HepG2 (cell line): ENCODE results near the gene NXPE3. TPM values are rescaled to one million over a fixed set of nuclear protein-coding genes. Genes with fewer than 3 reads are reported as not detected.

Source experiments
- ARNTL ChIP-seq: sonication (generic); formaldehyde crosslinking; IDR thresholded peaks from 2 replicates; pipeline ENCODE4 v1.4.0; 2020; ENCODE audit warnings: mild to moderate bottlenecking, missing genetic modification reagents
- EED ChIP-seq: sonication (generic); formaldehyde crosslinking; IDR thresholded peaks from 2 replicates; pipeline ENCODE4 v1.5.0; 2020; ENCODE audit warnings: mild to moderate bottlenecking, missing genetic modification reagents
- HNRNPH1 ChIP-seq: fragments of 200-400 bp; formaldehyde crosslinking; optimal IDR thresholded peaks from 2 replicates; pipeline ENCODE3; 2017; ENCODE audit warnings: mild to moderate bottlenecking, low read depth, low read length
- HNRNPK ChIP-seq: fragments of 200-400 bp; formaldehyde crosslinking; IDR thresholded peaks from 2 replicates; pipeline ENCODE4 v1.6.1; 2018; ENCODE audit warnings: low read length, low read depth, moderate library complexity, mild to moderate bottlenecking; ENCODE audit not compliant: poor library complexity, severe bottlenecking
- JDP2 ChIP-seq: sonication (generic); formaldehyde crosslinking; IDR thresholded peaks from 2 replicates; pipeline ENCODE4 v1.8.1; 2022; ENCODE audit warnings: missing genetic modification reagents, borderline replicate concordance
- MAFK ChIP-seq, 2 experiments: IDR thresholded peaks in 1 of 2; conservative IDR thresholded peaks in 1 of 2; 2 replicates each; pipeline ENCODE4 v1.6.1; 2011; ENCODE audit warnings: improper control_type of control experiment in 2 of 2, low read length in 2 of 2
- MEIS2 ChIP-seq: sonication (generic); formaldehyde crosslinking; IDR thresholded peaks from 2 replicates; pipeline ENCODE4 v1.9.0; 2021; ENCODE audit warnings: mild to moderate bottlenecking, missing genetic modification reagents
- MIXL1 ChIP-seq: IDR thresholded peaks from 2 replicates; pipeline ENCODE4 v1.6.1; 2016
- MXD4 ChIP-seq: IDR thresholded peaks from 2 replicates; pipeline ENCODE4 v1.6.1; 2016; ENCODE audit warnings: mild to moderate bottlenecking, missing biosample characterization, missing genetic modification reagents
- NPAS2 ChIP-seq: sonication (generic); formaldehyde crosslinking; IDR thresholded peaks from 2 replicates; pipeline ENCODE4 v1.8.0; 2022; ENCODE audit warnings: mild to moderate bottlenecking, missing genetic modification reagents, borderline replicate concordance
- NR1H2 ChIP-seq: sonication (generic); formaldehyde crosslinking; IDR thresholded peaks from 2 replicates; pipeline ENCODE4 v1.8.1; 2022; ENCODE audit warnings: low read depth, missing genetic modification reagents, borderline replicate concordance
- RBFOX2 ChIP-seq: fragments of 200-400 bp; formaldehyde crosslinking; IDR thresholded peaks from 2 replicates; pipeline ENCODE4 v1.6.1; 2017; ENCODE audit warnings: low read depth, mild to moderate bottlenecking, low read length
- SATB2 ChIP-seq: sonication (generic); formaldehyde crosslinking; IDR thresholded peaks from 2 replicates; pipeline ENCODE4 v1.5.0; 2020; ENCODE audit warnings: missing genetic modification reagents
- SOX13 ChIP-seq, 3 experiments: fragments of 450-650 bp in 1 of 3; sonication (generic) in 1 of 3; formaldehyde crosslinking in 1 of 3; IDR thresholded peaks in 2 of 3; conservative IDR thresholded peaks in 1 of 3; 2 replicates each; pipeline versions ENCODE4 v1.5.0 to v1.6.1; 2016 to 2020; ENCODE audit warnings: antibody characterized with exemption in 1 of 3, mild to moderate bottlenecking in 1 of 3, missing compliant biosample characterization in 1 of 3, missing genetic modification reagents in 1 of 3, moderate library complexity in 1 of 3
- THYN1 ChIP-seq: sonication (generic); formaldehyde crosslinking; IDR thresholded peaks from 2 replicates; pipeline ENCODE4 v1.8.1; 2023; ENCODE audit warnings: low read depth, mild to moderate bottlenecking, moderate library complexity, missing genetic modification reagents, borderline replicate concordance
- ZBTB20 ChIP-seq: sonication (generic); formaldehyde crosslinking; IDR thresholded peaks from 2 replicates; pipeline ENCODE4 v1.8.1; 2023; ENCODE audit warnings: missing genetic modification reagents, low read depth, mild to moderate bottlenecking, borderline replicate concordance
- ZEB1 ChIP-seq: IDR thresholded peaks from 2 replicates; pipeline ENCODE4 v1.6.1; 2012; ENCODE audit warnings: mild to moderate bottlenecking, low read depth, inconsistent platforms; ENCODE audit not compliant: insufficient replicate concordance
- ZFP36 ChIP-seq: fragments of 150-350 bp; IDR thresholded peaks from 2 replicates; pipeline ENCODE4 v1.6.1; 2018; ENCODE audit warnings: borderline replicate concordance, low read length, low read depth; ENCODE audit not compliant: partially characterized antibody
- ZFY ChIP-seq: sonication (generic); formaldehyde crosslinking; IDR thresholded peaks from 2 replicates; pipeline ENCODE4 v1.4.0; 2020; ENCODE audit warnings: missing genetic modification reagents
- ZNF263 ChIP-seq: sonication (generic); formaldehyde crosslinking; IDR thresholded peaks from 2 replicates; pipeline ENCODE4 v1.4.0; 2020; ENCODE audit warnings: missing genetic modification reagents
- ZNF30 ChIP-seq: sonication (generic); formaldehyde crosslinking; IDR thresholded peaks from 2 replicates; pipeline ENCODE4 v1.5.0; 2020; ENCODE audit warnings: mild to moderate bottlenecking, missing genetic modification reagents
- ZNF776 ChIP-seq: sonication (generic); formaldehyde crosslinking; IDR thresholded peaks from 2 replicates; pipeline ENCODE4 v1.4.0; 2020; ENCODE audit warnings: mild to moderate bottlenecking, missing genetic modification reagents
- ZNF83 ChIP-seq: sonication (generic); formaldehyde crosslinking; IDR thresholded peaks from 2 replicates; pipeline ENCODE4 v1.4.0; 2020; ENCODE audit warnings: missing genetic modification reagents, mild to moderate bottlenecking, borderline replicate concordance
- polyA plus RNA-seq, 8 experiments: library from polyadenylated mRNA; depleted of rRNA in 3 of 8; stranded (reverse) in 7 of 8; unstranded in 1 of 8; fragments of >200 nt; fragmentation: Illumina TruSeq in 4 of 8; extraction: Trizol in 4 of 8; gene quantifications; 2 replicates each; pipeline versions ENCODE4 v1.2.1 to v1.2.3, GENCODE V29; 2011 to 2016; ENCODE audit warnings: low read depth in 4 of 8, missing spikeins in 1 of 8, mixed read lengths in 1 of 8; ENCODE audit not compliant: insufficient read depth in 1 of 8
- total RNA-seq, 5 experiments: library from RNA; depleted of rRNA; stranded (reverse); fragments of >200 nt; fragmentation: Illumina TruSeq; extraction: Trizol; gene quantifications; 2 replicates each; pipeline ENCODE4 v1.2.3, GENCODE V29; 2016; ENCODE audit warnings: low read depth in 1 of 5
- TF ChIP-seq, protein P1 (sequence below), 2 experiments: IDR thresholded peaks; 2 replicates each; pipeline ENCODE4 v1.6.1; 2011 to 2012; ENCODE audit warnings: low read length in 2 of 2, borderline replicate concordance in 1 of 2, low read depth in 1 of 2, mild to moderate bottlenecking in 1 of 2, moderate library complexity in 1 of 2
- TF ChIP-seq, protein P2 (sequence below): sonication (generic); formaldehyde crosslinking; IDR thresholded peaks from 2 replicates; pipeline ENCODE4 v1.8.0; 2022; ENCODE audit warnings: mild to moderate bottlenecking, missing genetic modification reagents
- TF ChIP-seq, protein P3 (sequence below): sonication (generic); IDR thresholded peaks from 2 replicates; pipeline ENCODE4 v1.6.1; 2016; ENCODE audit warnings: low read depth, borderline replicate concordance

NXPE3 gene
- total and polyA plus RNA-seq, 2 of the 13 experiments (the other 11 are each of a cell fraction or from before 2014, with no cell fraction given), result 3.5 to 4.7 TPM

DNA sequence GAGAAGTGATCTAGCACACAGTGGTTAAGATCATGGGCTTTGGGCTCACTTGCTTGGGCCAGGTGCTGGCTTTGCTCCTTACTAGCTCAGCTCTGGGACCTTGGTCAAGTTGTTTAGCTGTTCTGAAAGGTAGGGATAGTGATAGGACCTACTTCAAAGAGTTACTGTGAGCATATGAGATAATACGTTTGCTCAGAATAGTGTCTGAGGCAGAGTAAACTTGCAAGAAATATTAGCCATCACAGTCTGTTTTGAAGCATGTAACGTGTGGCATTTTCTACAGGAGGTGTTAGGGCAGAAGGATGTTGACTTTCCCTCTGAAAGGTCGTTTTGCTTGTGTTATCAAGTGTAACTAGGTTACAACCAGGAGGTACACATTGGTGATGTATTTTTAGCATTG is 35.8 kb downstream of the NXPE3 start (continued):
- TF ChIP-seq ZEB1, result no peak
- no peak for TF ChIP-seq JDP2
- TF ChIP-seq MXD4 (CRISPR knock-in tag), result no peak
- TF ChIP-seq, protein P1, sequence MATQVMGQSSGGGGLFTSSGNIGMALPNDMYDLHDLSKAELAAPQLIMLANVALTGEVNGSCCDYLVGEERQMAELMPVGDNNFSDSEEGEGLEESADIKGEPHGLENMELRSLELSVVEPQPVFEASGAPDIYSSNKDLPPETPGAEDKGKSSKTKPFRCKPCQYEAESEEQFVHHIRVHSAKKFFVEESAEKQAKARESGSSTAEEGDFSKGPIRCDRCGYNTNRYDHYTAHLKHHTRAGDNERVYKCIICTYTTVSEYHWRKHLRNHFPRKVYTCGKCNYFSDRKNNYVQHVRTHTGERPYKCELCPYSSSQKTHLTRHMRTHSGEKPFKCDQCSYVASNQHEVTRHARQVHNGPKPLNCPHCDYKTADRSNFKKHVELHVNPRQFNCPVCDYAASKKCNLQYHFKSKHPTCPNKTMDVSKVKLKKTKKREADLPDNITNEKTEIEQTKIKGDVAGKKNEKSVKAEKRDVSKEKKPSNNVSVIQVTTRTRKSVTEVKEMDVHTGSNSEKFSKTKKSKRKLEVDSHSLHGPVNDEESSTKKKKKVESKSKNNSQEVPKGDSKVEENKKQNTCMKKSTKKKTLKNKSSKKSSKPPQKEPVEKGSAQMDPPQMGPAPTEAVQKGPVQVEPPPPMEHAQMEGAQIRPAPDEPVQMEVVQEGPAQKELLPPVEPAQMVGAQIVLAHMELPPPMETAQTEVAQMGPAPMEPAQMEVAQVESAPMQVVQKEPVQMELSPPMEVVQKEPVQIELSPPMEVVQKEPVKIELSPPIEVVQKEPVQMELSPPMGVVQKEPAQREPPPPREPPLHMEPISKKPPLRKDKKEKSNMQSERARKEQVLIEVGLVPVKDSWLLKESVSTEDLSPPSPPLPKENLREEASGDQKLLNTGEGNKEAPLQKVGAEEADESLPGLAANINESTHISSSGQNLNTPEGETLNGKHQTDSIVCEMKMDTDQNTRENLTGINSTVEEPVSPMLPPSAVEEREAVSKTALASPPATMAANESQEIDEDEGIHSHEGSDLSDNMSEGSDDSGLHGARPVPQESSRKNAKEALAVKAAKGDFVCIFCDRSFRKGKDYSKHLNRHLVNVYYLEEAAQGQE (IDR thresholded peaks at IDR 0.05; ENCODE audit: borderline replicate concordance in 1 of 2, low read depth in 1 of 2, low read length in 2 of 2), result no peak
- no peak for TF ChIP-seq EED (CRISPR knock-in tag)
- TF ChIP-seq RBFOX2, result no peak
- TF ChIP-seq, protein P2, sequence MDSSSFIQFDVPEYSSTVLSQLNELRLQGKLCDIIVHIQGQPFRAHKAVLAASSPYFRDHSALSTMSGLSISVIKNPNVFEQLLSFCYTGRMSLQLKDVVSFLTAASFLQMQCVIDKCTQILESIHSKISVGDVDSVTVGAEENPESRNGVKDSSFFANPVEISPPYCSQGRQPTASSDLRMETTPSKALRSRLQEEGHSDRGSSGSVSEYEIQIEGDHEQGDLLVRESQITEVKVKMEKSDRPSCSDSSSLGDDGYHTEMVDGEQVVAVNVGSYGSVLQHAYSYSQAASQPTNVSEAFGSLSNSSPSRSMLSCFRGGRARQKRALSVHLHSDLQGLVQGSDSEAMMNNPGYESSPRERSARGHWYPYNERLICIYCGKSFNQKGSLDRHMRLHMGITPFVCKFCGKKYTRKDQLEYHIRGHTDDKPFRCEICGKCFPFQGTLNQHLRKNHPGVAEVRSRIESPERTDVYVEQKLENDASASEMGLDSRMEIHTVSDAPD (CRISPR knock-in tag), result no peak
- no peak for TF ChIP-seq ZNF776
- TF ChIP-seq SATB2 (CRISPR knock-in tag), result no peak
- TF ChIP-seq, protein P3, sequence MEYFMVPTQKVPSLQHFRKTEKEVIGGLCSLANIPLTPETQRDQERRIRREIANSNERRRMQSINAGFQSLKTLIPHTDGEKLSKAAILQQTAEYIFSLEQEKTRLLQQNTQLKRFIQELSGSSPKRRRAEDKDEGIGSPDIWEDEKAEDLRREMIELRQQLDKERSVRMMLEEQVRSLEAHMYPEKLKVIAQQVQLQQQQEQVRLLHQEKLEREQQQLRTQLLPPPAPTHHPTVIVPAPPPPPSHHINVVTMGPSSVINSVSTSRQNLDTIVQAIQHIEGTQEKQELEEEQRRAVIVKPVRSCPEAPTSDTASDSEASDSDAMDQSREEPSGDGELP, result no peak
- TF ChIP-seq MEIS2 (CRISPR knock-in tag), result no peak
- TF ChIP-seq NR1H2, result no peak
- no peak for TF ChIP-seq ZNF263 (CRISPR knock-in tag)
- no peak for TF ChIP-seq THYN1 (CRISPR knock-in tag)
- no peak for TF ChIP-seq ZNF83 (CRISPR knock-in tag)
- no peak for TF ChIP-seq ZBTB20 (CRISPR knock-in tag)
- TF ChIP-seq SOX13 (IDR thresholded peaks at IDR 0.05), result no peak
- TF ChIP-seq SOX13 (CRISPR knock-in tag; conservative IDR thresholded peaks at IDR 0.05 in 1 of 2, IDR thresholded peaks at IDR 0.05 in 1 of 2), result peak in 1 of 2 experiments; percentile 70; a peak in 2 of 4 replicates
- TF ChIP-seq NPAS2 (CRISPR knock-in tag), result no peak
- TF ChIP-seq HNRNPK, result no peak
- TF ChIP-seq MAFK (conservative IDR thresholded peaks at IDR 0.05 in 1 of 2, IDR thresholded peaks at IDR 0.05 in 1 of 2; ENCODE audit: low read length in 2 of 2), result no peak
- no peak for TF ChIP-seq ZFY (CRISPR knock-in tag)
- no peak for TF ChIP-seq HNRNPH1
- TF ChIP-seq ARNTL, result no peak
- no peak for TF ChIP-seq ZNF30 (CRISPR knock-in tag)
- TF ChIP-seq MIXL1, result 0 out of 2 replicates have a peak, but pooled peaks have one; percentile 22
- no peak for TF ChIP-seq ZFP36
